Activated CD4-positive, alpha-beta memory T cell treated with anti-CD3 and anti-CD28 coated beads, Interleukin-2, amount 10 ng/mL, durations not matched to agents 7 days and 5 days (primary cell): ENCODE results near the gene CBR3. TPM values are rescaled to one million over a fixed set of nuclear protein-coding genes. Genes with fewer than 3 reads are reported as not detected.
"Not testable (repeated sequence)": the region's sequence is repeated elsewhere in the genome, so short reads cannot be mapped to it uniquely, and the experiment has no call there.

Source experiments
- CTCF ChIA-PET: fragments of 350-600 bp; sonication (Branson Sonifier 250); formaldehyde crosslinking; loops from one replicate; lab custom pipeline; 2021; ENCODE audit warnings: antibody characterized with exemption, inconsistent platforms; lab: Charles Lee
- POLR2A ChIA-PET: fragments of 350-600 bp; sonication (Branson Sonifier 250); formaldehyde crosslinking; loops from one replicate; lab custom pipeline; 2021; ENCODE audit warnings: antibody characterized with exemption; lab: Charles Lee
- DNase-seq: peaks from one replicate; pipeline ENCODE4 v3.0.0-alpha.2; 2020
- H3K27ac Mint-ChIP-seq: one replicate; pipeline ENCODE4 v1.8.0; 2021; ENCODE audit warnings: mild to moderate bottlenecking, mixed read lengths
- H3K27me3 Mint-ChIP-seq: one replicate; pipeline ENCODE4 v1.8.0; 2021; ENCODE audit warnings: mixed read lengths
- H3K36me3 Mint-ChIP-seq: one replicate; pipeline ENCODE4 v1.8.0; 2021; ENCODE audit warnings: low read depth, mixed read lengths
- H3K4me1 Mint-ChIP-seq: one replicate; pipeline ENCODE4 v1.8.0; 2021; ENCODE audit warnings: mixed read lengths
- H3K4me3 Mint-ChIP-seq: one replicate; pipeline ENCODE4 v1.8.0; 2021; ENCODE audit warnings: mild to moderate bottlenecking, mixed read lengths
- H3K9me3 Mint-ChIP-seq: one replicate; pipeline ENCODE4 v1.8.0; 2021; ENCODE audit warnings: mixed read lengths
- total RNA-seq, 2 experiments: library from RNA; stranded (reverse); gene quantifications; one replicate each; pipeline ENCODE4 v1.2.3, GENCODE V29; 2021

The CBR3 gene
- total RNA-seq, 2 experiments from 2014 or later: 27.3 to 29.0 TPM

DNA sequence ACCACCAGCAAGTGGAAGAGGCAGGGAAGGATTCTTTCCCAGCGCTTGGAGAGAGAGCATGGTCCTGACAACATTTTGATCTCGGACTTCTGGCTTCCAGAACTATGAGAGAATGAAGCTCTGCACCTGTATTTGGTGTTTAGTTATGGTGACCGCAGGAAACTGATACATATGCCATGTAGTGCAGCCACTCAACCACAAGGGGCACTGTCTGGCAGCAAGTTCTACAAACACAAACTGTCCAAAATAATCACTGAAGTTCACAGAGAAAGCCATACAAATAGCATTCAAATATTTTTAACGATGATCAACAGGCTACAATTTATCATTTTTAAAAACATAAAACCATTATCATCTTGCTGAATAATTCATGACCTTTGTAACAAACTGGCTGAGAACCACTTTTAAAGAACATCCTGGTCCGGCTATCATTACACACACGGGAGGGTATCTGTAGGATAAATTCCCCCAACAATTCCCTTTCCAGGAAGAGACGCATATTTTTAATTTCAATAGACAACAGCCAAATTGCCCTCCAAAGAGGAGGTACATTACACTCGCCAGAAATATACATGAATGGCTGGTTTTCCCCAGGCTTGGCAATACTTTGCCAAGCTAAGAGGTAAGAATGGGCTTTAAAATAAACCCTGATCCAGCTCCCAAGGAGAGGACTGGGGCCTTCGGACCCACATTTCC, 9.2 kb upstream of the CBR3 start:
- Mint-ChIP-seq H3K27me3 (peaks cover 3% of the 10 kb centered on the region), H3K4me1 (peaks cover 16% of the 10 kb centered on the region)
- POLR2A ChIA-PET: interaction anchor here (0.9 to 2.6 kb wide), 4 partner anchors 8 to 66 kb away, joined by 3 to 11 read pairs (median 5); partner anchors contain the start of genes CBR3 and SETD4

DNA sequence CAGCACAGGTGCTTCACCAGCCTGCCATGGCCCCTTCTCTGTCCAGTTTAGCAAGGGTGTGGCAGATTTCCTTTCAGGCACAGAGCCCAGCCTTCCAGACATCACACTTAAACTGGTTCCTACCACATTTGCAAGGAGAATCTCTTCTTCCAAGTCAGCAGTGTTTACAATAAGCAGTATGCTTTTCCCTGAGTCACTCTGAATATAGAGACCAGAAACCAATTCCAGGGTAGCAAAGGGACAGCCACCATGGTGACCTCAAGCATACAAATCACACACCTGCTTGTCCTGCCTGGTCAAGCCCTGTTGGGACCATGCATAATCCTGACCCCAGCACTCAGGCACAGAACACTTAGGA, 8.7 kb upstream of the CBR3 start:
- H3K4me1 Mint-ChIP-seq: peaks cover 21% of the 10 kb centered on the region
- no peak overlapping the region for H3K4me3 Mint-ChIP-seq
- DNase-seq: no peak
- ChIA-PET POLR2A (interaction anchor here (2.0 to 2.6 kb wide), 2 partner anchors 9 to 12 kb away, joined by 7 to 11 read pairs; partner anchors contain the start of gene CBR3), CTCF (interaction anchor here (1.4 to 5.9 kb wide), 3 partner anchors 10 to 12 kb away, joined by 5 to 40 read pairs (median 9); partner anchors contain the start of gene CBR3)
- H3K27ac Mint-ChIP-seq: no peak overlapping the region
- H3K36me3 Mint-ChIP-seq: no peaks in the 10 kb centered on the region
- peaks cover 3% of the 10 kb centered on the region for H3K27me3 Mint-ChIP-seq
- no peaks in the 10 kb centered on the region for H3K9me3 Mint-ChIP-seq

More for the DNA sequence above, 9.2 kb upstream of the CBR3 start:
- Mint-ChIP-seq H3K27ac (no peak overlapping the region), H3K9me3 (no peaks in the 10 kb centered on the region), H3K36me3 (no peaks in the 10 kb centered on the region), H3K4me3 (no peak overlapping the region)
- CTCF ChIA-PET: interaction anchor here (0.6 to 5.9 kb wide), 6 partner anchors 12 to 176 kb away, joined by 3 to 40 read pairs (median 3); no protein-coding TSS in a partner anchor
- DNase-seq: peak; percentile 68

DNA sequence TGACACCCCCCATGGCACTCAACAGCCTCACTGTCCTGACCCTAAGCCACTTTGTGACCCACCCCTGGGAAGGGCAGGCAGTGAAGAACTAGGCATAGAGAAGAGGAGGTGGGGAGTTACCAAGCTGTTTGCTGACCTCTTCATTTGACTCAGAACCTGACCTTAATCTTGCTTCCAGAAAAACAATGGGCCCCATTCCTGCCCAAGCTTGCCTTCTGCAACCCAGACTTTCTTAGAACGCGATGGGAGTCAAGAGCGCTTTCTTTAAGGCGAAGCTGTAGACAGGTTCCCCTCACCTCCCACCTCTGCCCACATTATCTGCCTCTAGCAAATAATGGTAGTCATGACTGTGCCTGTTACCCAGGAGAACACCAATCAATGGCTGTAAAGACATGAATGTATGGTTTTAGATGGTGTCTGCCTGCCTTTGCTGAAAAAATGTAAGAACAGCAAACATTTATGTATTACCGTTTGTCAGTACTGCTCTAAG, 8.2 kb upstream of the CBR3 start:
- H3K27ac Mint-ChIP-seq: no peak overlapping the region
- POLR2A ChIA-PET: interaction anchor here (1.2 to 2.6 kb wide), 3 partner anchors 8 to 47 kb away, joined by 3 to 11 read pairs (median 7); partner anchors contain the start of gene CBR3

DNA sequence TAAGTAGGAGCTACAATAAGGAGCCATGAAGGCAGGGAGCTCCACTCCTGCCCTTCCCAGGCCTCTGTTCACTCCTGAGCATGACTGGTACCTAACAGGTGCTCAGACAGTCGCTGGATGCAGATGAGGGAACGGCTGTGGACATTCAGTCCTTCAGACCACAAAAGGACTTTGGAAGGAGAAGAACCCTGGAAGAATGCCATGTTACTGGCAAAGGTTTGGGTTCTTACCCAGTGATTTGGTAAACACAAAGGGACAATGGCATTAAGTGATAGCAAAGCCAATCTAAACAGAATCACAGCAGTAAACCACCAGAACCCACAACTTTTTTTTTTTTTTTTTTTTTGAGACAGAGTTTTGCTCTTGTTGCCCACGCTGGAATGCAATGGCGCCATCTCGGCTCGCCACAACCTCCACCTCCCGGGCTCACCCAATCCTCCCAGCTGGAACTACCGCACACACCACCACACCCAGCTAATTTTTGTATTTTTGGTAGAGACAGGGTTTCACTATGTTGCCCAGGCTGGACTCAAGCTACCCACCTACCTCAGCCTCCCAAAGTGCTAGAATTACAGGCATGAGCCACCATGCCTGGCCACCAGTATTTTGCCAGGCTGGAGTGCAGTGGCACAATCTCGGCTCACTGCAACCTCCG, 7.5 kb upstream of the CBR3 start:
- Mint-ChIP-seq H3K4me3 (no peak overlapping the region), H3K27ac (no peak overlapping the region), H3K4me1 (peaks cover 24% of the 10 kb centered on the region), H3K27me3 (peaks cover 3% of the 10 kb centered on the region), H3K9me3 (no peaks in the 10 kb centered on the region), H3K36me3 (peaks cover 4% of the 10 kb centered on the region)
- ChIA-PET POLR2A (interaction anchor here (1.2 to 2.6 kb wide), 2 partner anchors 8 to 47 kb away, joined by 3 to 11 read pairs; partner anchors contain the start of gene CBR3), CTCF (interaction anchor here (0.6 to 5.9 kb wide), 6 partner anchors 8 to 1194 kb away, joined by 3 to 40 read pairs (median 4); partner anchors contain the start of gene CBR3)
- DNase-seq: peak; percentile 9

More for the DNA sequence above, 8.2 kb upstream of the CBR3 start:
- Mint-ChIP-seq H3K4me1 (peaks cover 21% of the 10 kb centered on the region), H3K9me3 (no peaks in the 10 kb centered on the region), H3K36me3 (no peaks in the 10 kb centered on the region), H3K27me3 (peaks cover 3% of the 10 kb centered on the region), H3K4me3 (no peak overlapping the region)
- CTCF ChIA-PET: interaction anchor here (1.4 to 5.9 kb wide), 4 partner anchors 9 to 14 kb away, joined by 3 to 40 read pairs (median 7); partner anchors contain the start of gene CBR3
- DNase-seq: peak; percentile 12

DNA sequence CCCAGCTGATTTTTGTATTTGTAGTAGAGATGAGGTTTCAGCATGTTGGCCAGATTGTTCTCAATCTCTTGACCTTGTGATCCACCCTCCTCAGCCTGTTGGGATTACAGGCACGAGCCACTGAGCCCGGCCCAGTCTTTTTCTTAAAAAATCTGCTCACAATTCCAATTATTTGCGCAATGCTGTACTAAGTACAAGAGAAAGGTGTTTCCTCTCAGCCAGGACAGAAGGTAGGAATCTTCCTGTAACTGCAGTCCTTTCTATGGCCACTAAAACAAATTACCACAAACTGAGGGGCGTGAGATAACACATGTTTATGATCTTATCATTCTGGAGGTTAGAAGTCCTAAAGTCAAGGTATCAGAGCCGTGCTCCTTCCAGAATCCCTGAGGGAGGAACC, 6.9 kb upstream of the CBR3 start:
- Mint-ChIP-seq H3K27ac (no peak overlapping the region), H3K9me3 (no peaks in the 10 kb centered on the region), H3K4me3 (no peak overlapping the region), H3K36me3 (peaks cover 6% of the 10 kb centered on the region), H3K4me1 (peaks cover 28% of the 10 kb centered on the region), H3K27me3 (peaks cover 3% of the 10 kb centered on the region)
- DNase-seq: no peak
- ChIA-PET CTCF (interaction anchor here (0.6 to 5.9 kb wide), 4 partner anchors 13 to 1195 kb away, joined by 3 to 40 read pairs (median 3); no protein-coding TSS in a partner anchor), POLR2A (interaction anchor here (1.2 kb wide), 1 partner anchor 46 kb away, joined by 3 read pairs; no protein-coding TSS in a partner anchor)

DNA sequence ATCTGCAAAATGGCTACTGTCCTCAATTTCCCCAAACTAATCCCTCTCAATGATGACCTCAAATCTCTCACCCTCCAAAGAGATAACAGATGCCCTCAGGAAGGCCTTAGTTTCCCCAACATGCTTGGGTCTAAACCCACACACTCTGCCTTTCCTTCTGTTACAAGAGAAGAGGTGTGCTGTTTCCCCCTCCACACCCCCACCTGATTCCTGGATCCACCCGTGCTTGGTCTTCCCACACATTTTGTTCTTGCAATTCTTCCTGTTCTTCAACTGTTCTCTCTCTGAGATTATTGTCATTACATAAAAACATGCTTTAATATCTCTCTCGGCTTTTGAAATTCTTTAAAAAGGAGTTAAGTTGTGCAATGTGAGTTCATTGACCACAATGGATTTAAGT, 5.7 kb upstream of the CBR3 start:
- H3K4me3 Mint-ChIP-seq: peak overlapping the region; percentile 43
- DNase-seq: no peak
- H3K9me3 Mint-ChIP-seq: no peaks in the 10 kb centered on the region
- no peak overlapping the region for H3K27ac Mint-ChIP-seq
- ChIA-PET CTCF (no interaction called here), POLR2A (interaction anchor here (1.1 kb wide), 1 partner anchor 59 kb away, joined by 3 read pairs; the partner anchor contains the start of gene CBR1)
- H3K27me3 Mint-ChIP-seq: peaks cover 3% of the 10 kb centered on the region
- peaks cover 6% of the 10 kb centered on the region for H3K36me3 Mint-ChIP-seq
- H3K4me1 Mint-ChIP-seq: peaks cover 32% of the 10 kb centered on the region

DNA sequence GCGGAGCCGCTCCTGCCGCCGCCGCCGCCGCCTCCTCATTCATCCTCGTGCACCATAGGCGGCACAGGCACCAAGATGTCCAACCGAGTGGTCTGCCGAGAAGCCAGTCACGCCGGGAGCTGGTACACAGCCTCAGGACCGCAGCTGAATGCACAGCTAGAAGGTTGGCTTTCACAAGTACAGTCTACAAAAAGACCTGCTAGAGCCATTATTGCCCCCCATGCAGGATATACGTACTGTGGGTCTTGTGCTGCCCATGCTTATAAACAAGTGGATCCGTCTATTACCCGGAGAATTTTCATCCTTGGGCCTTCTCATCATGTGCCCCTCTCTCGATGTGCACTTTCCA, 4.5 kb upstream of the CBR3 start:
- H3K36me3 Mint-ChIP-seq, H3K27me3 Mint-ChIP-seq, POLR2A ChIA-PET, CTCF ChIA-PET, H3K27ac Mint-ChIP-seq, H3K9me3 Mint-ChIP-seq, DNase-seq: not testable (repeated sequence)
- Mint-ChIP-seq H3K4me1 (peaks cover 36% of the 10 kb centered on the region), H3K4me3 (peak overlapping the region; percentile 75)

DNA sequence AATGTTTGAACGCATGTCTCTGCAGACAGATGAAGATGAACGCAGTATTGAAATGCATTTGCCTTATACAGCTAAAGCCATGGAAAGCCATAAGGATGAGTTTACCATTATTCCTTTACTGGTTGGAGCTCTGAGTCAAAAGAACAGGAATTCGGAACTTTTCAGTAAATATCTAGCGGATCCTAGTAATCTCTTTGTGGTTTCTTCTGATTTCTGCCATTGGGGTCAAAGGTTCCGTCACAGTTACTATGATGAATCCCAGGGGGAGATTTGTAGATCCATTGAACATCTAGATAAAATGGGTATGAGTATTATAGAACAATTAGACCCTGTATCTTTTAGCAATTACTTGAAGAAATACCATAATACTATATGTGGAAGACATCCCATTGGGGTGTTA, 4.0 kb upstream of the CBR3 start:
- H3K27ac Mint-ChIP-seq, CTCF ChIA-PET, DNase-seq, H3K36me3 Mint-ChIP-seq, H3K27me3 Mint-ChIP-seq, H3K9me3 Mint-ChIP-seq, POLR2A ChIA-PET: not testable (repeated sequence)
- H3K4me1 Mint-ChIP-seq: peaks cover 32% of the 10 kb centered on the region
- peak overlapping the region; percentile 75 for H3K4me3 Mint-ChIP-seq

DNA sequence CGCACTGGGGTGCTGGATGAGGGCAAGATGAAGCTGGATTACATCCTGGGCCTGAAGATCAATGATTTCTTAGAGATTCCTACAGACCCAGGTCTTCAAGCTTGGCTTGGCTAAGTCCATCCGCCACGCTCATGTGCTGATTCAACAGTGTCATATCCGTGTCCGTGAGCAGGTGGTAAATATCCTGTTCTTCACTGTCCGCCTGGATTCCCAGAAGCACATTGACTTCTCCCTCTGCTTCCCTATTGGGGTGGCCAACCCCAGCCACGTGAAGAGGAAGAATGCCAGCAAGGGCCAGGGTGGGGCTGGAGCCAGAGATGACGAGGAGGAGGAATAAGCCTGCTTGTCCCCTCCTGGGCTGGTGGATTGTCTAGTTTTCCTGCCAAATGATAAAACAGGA, 2.2 kb upstream of the CBR3 start:
- peaks cover 47% of the 10 kb centered on the region for H3K4me1 Mint-ChIP-seq
- ChIA-PET POLR2A (interaction anchor here (1.2 kb wide), 1 partner anchor 187 kb away, joined by 3 read pairs; the partner anchor contains the start of gene MORC3), CTCF (interaction anchor here (1.2 kb wide), 1 partner anchor 9 kb away, joined by 6 read pairs; no protein-coding TSS in a partner anchor)
- no peak overlapping the region for H3K4me3 Mint-ChIP-seq
- H3K9me3 Mint-ChIP-seq: no peaks in the 10 kb centered on the region
- DNase-seq: no peak
- H3K27ac Mint-ChIP-seq: no peak overlapping the region
- peaks cover 16% of the 10 kb centered on the region for H3K36me3 Mint-ChIP-seq
- H3K27me3 Mint-ChIP-seq: peaks cover 3% of the 10 kb centered on the region

DNA sequence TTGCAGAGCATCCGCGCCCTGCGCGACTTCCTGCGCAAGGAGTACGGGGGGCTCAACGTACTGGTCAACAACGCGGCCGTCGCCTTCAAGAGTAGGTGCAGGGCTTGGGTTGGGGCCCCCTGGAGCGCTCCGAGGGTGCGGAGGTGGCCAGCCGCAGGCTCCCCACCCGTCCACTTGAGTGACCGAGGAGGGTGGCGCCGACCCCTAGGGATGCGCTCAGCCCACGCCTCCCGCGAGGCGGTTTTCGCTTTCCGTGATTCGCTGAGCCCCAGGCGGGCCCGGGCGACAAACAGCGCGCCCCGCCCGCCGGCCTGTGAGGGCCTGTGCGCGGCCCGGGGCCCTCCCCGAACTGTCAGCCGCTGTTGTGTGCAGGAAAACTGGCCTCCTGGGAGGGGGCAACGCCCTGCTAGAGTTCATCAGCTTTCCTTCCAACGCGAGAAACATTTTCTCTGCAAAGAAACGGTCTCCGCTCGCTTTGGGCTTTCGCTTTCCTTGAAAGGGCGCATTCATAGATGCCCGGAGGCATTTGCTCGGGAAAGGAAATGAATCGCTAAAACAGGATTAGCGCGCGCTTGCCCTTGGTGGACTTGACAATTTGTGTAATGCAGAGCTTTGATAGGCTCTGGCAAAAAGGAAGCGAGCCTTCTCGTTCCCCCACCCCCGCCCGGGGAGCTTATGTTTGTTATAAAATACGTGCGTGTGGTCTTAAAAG, 668 bp downstream of the CBR3 start:
- Mint-ChIP-seq H3K4me3 (peak overlapping the region; percentile 80), H3K4me1 (peaks cover 45% of the 10 kb centered on the region), H3K27me3 (no peaks in the 10 kb centered on the region), H3K9me3 (no peaks in the 10 kb centered on the region), H3K27ac (peak overlapping the region; percentile 91), H3K36me3 (peaks cover 28% of the 10 kb centered on the region)
- POLR2A ChIA-PET: interaction anchor here (0.6 to 4.4 kb wide), 28 partner anchors 9 to 1089 kb away, joined by 3 to 52 read pairs (median 6); partner anchors contain the start of genes CBR1, CHAF1B, DOP1B and MORC3
- CTCF ChIA-PET: interaction anchor here (0.6 to 2.1 kb wide), 11 partner anchors 9 to 294 kb away, joined by 3 to 8 read pairs (median 4); partner anchors contain the start of gene MORC3
- DNase-seq: peak; percentile 80

DNA sequence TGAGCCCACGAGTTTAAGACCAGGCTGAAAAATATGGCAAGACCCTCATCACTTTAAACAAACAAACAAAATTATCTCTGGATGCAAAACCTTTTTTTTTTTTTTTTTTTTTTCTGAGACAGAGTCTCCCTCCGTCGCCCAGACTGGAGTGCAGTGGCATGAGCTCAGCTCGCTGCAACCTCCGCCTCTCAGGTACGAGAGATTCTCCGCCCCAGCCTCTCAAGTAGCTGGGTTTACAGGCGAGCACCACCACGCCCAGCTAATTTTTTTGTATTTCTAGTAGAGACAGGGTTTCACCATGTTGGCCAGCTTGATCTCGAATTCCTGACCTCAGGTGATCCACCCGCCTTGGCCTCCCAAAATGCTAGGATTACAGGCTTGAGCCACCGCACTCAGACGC, 4.9 kb downstream of the CBR3 start:
- not testable (repeated sequence) for H3K27ac Mint-ChIP-seq, H3K9me3 Mint-ChIP-seq, DNase-seq, H3K27me3 Mint-ChIP-seq, H3K4me3 Mint-ChIP-seq
- Mint-ChIP-seq H3K36me3 (peaks cover 38% of the 10 kb centered on the region), H3K4me1 (peaks cover 44% of the 10 kb centered on the region)
- ChIA-PET POLR2A (interaction anchor here (1.0 kb wide), 1 partner anchor 16 kb away, joined by 3 read pairs; no protein-coding TSS in a partner anchor), CTCF (interaction anchor here (1.1 to 4.9 kb wide), 4 partner anchors 16 to 290 kb away, joined by 3 to 51 read pairs (median 6); partner anchors contain the start of gene DOP1B)

DNA sequence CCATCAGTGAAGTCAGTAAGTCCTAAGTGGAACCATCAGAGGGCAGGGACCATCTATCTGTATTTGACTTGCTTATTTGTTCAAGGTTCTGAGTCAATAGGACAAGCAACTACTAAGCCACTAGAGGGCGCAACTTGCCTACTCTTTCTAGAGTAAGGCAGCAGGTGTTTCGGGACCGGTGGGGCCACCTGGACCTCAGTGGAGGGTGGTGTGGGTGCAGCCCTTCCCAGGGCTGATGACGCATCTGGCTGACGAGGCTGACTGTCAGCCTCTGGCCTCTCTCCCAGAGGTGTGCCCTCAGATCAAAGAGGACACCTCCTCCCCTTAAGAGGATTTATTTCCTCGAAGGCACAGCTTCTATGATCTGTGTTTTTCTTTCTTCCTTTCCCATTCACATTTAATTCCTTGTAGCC, 6.6 kb downstream of the CBR3 start:
- ChIA-PET CTCF (interaction anchor here (0.6 to 4.9 kb wide), 30 partner anchors 8 to 1256 kb away, joined by 3 to 51 read pairs (median 4); no protein-coding TSS in a partner anchor), POLR2A (interaction anchor here (1.2 kb wide), 1 partner anchor 32 kb away, joined by 3 read pairs; no protein-coding TSS in a partner anchor)
- peaks cover 42% of the 10 kb centered on the region for H3K36me3 Mint-ChIP-seq
- no peaks in the 10 kb centered on the region for H3K9me3 Mint-ChIP-seq
- H3K4me1 Mint-ChIP-seq: peaks cover 51% of the 10 kb centered on the region
- H3K4me3 Mint-ChIP-seq: no peak overlapping the region
- H3K27ac Mint-ChIP-seq: peak overlapping the region; percentile 44
- peak; percentile 87 for DNase-seq
- H3K27me3 Mint-ChIP-seq: no peaks in the 10 kb centered on the region
